ENCODE measurements around the gene EFNA2.
"Not testable (repeated sequence)": the region's sequence is repeated elsewhere in the genome, so short reads cannot be mapped to it uniquely, and the experiment has no call there.

EFNA2 gene

DNA sequence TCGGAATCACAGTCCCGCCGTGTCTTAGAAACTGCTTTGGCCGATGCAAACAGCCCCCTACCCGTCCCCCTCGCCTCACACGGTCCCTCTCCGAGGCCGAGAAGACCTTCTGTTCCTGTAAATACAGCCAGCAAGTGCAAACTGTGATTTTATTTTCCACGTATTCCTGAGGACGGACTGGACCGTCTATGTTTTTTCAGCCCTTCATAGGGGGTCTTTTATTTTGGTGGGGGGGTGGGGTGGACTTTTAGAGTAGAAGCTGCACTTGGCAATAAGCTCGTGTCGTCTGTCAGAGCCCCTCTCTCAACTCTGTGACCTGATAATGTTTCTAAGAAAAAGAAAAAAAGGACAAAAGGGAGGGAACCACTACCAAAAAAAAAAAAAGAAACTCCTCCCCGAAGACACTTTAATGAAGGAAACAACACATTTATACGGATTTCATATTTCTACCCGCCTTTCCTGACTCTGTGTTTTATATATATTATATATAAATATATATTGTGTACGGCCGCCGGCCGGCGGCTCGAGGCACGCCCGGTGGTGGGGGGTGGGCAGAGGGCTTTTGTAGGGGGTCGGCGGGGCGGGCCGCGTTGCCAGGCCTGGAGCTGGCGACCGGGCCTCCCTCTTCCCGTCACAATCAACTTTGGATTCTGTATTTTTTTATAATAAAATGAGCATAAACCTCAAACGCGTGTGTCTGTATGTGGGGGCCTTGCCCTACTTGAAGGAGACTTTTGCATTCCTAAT is 15.2 kb downstream of the EFNA2 start:
- no peak for DNase-seq

DNA sequence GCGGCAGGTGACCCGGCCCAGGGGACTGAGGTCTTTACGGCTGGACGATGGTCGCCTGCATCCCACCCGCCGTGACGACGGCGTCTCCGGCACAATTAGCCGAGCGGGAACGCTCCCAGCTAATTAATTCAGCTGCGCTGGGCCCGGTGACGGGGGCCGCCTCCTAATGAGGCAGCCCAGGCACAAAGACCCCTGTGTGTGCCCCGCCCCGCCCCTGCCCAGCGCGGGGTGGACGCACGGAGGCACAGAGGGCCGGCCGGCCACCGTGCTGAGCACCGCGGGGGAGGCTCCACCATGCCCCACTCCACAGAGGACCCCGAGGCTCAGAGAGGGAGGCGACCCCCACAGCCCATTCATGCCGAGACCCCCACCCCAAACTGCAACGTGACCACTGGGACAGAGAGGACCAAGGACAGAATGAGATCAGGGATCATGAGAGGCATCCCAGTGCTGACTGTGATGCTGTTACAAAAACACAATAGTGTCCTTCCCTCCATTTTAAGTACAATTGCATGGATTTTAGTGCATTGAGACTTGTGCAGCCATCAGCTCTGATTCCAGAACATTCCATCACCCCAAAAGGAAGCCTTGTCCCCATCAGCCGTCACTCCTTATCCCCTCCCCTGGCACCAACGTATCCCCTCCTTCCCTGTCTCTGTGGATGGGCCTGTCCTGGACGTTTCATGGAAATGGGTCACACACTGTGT is 17.0 kb downstream of the EFNA2 start:
- no peak for DNase-seq

DNA sequence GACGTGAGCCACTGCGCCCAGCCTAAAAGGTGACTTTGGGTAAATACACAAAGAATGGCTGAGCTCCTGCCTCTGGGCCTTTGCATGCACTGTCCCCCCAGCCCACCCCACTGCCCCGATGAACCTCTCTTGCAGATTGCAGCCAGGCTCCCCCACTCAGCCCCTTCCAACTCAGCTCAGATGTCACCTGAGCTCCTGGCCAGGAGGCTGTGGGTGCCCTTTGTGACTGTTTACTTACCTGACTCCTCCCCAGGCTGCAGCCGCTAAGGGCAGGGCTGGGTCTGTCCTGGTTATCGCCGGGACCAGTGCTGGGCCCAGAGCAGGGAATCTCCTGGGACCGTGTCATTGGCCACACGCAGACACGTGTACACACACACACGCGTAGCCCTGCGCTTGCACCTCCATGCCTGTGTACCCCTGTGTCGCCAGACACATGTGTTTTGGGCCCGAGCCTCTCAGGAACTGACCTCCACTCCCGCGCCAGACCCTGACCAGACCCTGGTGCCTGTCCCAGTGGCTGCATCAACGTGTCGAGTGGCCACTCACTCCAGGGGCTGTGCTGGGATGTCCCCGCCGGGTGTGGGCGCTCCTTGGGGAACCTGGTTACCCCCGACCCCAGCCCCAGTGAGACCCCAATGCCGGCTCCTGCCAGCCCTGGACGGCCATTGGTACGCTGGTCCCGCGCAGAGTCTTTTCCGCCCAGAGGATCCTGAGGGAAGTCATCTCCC is 18.7 kb downstream of the EFNA2 start:
- no peak for DNase-seq

DNA sequence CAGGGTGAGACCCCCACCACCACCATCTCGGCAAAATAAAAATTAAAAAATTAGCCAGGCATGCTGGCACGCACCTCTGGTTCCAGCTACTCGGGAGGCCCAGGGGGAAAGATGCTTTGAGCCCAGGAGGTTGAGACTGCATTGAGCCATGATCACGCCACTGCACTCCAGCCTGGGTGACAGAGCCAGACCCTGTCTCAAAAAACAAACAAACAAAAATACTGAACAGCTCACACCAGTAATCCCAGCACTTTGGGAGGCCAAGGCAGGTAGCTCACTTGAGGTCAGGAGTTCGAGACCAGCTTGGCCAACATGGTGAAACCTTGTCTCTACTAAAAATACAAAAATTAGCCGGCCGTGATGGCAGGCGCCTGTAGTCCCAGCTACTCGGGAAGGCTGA is 19.7 kb downstream of the EFNA2 start:
- not testable (repeated sequence) for DNase-seq

DNA sequence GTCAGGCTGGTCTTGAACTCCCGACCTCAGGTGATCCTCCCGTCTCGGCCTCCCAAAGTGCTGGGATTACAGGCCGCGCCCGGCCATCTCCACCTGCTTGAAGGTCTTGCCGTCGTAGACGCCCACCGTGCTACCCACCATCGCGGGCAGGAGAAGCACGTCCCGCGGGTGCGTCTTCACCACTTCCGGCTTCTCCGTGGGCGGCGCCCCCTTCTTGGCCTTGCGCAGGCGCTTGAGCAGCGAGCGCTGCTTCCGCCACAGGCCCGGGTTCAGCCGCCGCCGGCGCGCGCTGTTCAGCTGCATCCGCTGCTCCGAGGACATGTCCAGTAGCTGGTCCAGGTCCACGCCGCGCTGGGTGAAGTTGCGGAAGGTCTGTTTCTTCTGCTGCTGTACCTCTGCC is 21.6 kb downstream of the EFNA2 start:
- no peak for DNase-seq

DNA sequence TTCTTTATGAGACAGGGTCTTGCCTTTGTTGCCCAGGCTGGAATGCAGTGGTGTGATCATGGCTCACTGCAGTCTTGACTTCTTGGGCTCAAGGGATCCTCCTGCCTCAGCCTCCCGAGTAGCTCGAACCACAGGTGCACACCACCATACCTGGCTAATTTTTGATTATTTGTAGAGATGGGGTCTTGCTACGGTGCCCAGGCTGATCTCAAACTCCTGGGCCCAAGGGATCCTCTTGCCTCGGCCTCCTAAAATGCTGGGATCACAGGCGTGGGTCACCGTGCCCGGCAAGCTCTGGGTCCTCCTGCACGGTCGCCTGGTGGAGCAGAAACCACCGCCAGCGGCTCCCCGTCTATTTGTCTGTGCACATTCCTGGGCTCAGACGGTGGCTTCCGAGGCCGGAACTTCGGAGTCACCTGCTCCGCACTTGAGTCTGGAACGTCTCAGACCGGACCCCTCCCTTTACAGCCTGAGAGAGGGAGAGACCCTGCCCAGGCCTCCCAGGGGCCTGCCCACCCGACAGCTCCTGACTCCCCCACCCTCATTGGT is 22.2 kb downstream of the EFNA2 start:
- DNase-seq = no peak

DNA sequence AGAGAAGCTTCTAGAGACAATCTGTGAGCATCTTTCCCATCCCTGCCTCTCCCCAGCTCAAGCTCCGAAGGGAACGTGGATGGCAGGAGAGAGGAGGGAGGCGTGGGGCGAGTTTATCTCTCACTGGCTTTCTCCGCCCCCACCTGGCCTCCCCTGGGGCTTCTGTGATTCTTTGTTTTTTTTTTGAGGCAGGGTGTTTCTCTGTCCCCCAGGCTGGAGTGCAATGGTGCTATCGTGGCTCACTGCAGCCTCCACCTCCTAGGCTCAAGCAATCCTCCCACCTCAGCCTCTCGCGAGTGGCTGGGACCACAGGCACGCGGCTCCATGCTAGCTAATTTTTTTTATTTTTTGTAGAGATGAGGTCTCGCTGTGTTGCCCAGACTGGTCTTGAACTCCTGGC is 23.0 kb downstream of the EFNA2 start:
- DNase-seq = no peak

DNA sequence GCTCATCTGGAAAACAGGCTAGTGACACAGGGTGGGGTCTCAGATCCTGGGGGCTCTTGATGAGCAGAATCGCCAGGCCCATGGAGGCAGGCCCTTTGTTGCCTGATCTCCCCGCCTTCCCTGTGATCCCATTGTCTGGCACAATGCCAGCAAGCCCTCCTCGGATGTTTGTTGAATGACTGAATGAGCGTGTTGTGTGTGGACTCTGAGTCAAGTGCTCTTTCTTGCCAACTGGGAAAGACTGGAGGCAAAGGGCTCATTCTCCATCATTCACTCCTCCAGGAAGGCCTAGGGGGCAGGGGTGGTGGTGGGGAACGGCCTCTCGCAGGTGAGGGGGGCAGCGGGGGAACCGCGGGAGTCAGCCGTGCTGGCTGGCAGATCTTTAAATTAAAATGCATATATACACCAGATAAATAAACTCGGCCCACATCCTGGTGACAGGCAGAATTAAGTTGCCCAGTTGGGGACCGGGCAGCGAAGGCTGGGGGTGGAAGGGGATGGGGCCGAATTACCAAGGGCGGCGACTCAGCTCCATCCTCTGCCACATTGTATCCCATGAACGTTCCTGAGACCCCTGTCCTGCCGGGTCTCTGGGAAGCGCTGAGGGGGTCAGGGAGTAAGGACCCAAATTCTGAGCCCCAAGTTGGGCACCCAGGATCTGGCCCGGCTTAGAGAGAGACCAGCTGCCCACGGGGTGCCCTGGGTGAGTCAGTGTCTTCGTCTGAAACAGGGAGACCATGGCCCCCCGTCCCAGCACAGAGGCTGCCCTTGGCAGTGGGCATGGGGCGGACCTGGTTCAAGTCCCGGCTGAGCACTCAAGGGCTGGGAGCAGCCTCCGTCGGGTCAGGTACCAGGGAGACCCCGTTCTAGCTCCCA is 24.5 kb downstream of the EFNA2 start:
- DNase-seq = no peak

DNA sequence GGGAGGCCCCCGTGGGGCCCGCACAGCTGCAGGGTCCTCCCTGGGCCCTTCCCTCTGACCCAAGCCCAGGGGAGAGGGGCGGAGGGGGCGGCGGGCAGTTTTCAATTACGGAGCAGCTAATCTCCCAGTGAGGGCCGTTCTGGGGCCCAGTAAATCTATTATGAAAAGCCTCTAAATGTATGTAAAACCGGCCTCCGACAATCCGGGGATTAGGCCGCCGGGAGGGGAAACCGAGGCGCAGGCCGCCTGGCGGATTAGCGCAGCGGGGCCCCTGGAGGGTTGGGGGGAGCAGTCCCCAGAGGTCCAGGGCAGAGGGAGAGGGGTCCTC is 25.1 kb downstream of the EFNA2 start:
- no peak for DNase-seq

DNA sequence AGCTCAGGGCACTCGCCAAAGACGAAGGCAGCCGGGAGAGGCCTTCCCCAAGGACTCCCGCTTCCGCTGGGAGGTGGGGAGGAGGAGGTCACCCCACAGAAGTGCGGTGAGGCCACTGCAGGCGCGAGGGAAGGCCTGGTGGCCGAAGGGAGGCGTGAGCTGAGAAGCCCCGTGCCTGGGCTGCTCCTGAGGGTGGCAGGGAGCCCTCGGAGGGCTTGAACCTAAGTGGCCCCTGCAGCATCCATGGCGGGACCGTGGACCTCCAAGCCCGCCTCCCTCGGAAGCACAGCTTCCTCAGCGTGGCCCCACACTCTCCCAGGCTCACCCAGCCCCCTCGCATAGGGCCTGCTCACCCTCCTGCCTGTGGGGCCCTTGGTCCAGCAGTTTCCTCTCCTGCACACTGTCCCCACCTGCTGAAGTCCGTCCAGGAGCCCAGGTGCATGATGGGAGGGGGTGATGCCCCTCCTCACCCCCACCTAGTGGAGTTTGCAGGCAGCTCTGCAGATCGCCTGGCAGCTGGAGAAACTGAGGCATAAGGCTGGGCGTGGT is 25.9 kb downstream of the EFNA2 start:
- no peak for DNase-seq

DNA sequence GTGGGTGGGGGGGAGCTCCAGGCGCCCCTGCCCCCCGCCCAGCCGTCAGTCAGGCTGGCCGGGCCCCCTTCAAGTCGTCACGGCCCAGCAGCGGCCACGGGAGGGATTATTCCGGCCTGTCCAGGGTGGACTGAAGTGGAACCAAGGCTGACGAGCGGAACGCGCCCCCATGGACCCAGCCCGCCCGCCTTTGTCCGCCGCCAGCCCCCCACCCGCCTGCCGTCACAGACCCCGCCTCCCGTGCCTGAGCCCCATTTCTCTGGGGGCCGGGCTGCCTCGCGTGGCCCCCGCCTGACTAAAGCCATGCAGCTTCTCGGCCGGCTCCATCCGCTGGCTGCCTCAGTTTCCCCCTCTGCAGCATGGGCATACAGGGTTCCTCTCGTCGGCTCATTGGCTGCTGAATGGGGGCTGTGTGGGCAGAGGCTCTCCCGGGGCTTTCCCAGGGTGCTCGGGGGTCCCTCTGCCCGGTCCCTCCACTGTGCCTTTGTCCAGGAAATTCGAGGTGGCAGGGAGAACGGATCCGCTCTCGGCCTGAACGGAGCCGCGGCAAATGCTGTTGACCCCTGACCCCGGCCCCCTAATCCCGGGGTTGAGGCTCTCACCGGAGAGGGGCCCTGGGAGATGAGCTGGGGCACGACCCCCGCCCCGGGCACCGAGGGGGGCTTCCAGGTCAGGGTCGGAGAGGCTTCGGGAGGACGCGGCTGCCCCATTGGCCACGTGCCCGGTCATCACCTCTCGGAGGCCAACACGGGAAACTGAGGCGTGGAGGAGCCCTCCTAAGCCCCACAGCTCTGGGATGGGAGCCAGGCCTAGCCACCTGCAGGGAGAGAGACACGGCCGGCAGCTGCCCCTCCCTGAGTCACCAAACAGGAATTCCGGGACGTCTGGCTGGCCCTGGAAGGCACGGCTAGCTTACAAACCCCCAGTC is 27.4 kb downstream of the EFNA2 start:
- no peak for DNase-seq

DNA sequence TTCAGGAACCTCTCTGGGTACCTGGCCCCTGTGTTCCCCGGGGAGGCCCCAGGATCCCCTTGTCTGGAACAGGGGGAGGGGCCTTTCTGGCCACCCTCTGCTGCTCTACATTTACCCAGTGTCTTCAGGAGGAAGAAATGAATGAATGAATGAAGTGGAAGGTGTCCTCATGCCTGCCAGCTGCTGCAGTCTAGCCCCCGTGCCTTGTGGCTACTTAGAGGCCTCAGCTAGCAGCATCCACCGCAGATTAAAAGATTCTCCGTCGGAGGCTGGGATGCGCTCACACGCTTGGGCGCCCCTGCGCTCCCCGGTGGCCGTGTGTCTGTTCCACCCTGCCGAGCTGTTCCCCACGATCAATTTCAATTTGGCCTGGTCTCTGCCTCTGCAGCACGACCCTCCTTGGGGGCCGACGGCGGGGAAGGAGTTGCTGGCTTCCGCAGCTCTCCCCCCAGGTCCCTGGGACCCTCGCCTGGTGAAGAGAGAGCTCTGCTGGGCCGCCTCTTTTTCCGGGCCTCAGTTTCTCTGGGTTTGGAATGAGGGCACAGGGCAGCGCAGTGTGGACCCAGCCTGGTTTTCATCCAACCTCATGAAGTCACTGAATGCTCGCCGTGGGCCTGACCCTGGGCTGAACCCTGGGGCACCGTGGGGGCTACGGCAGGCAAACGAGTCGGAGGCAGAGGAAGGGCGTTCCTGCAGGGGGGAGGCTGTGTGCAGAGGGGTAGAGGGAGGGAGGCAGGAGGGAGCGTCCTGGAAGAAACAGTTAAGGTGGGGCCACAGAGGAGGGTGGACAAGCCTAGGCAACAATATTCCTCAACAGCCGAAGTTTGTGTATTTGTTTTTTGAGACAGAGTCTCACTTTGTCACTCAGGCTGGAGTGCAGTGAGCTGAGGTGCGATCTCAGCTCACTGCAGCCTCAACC is 28.3 kb downstream of the EFNA2 start:
- no peak for DNase-seq

DNA sequence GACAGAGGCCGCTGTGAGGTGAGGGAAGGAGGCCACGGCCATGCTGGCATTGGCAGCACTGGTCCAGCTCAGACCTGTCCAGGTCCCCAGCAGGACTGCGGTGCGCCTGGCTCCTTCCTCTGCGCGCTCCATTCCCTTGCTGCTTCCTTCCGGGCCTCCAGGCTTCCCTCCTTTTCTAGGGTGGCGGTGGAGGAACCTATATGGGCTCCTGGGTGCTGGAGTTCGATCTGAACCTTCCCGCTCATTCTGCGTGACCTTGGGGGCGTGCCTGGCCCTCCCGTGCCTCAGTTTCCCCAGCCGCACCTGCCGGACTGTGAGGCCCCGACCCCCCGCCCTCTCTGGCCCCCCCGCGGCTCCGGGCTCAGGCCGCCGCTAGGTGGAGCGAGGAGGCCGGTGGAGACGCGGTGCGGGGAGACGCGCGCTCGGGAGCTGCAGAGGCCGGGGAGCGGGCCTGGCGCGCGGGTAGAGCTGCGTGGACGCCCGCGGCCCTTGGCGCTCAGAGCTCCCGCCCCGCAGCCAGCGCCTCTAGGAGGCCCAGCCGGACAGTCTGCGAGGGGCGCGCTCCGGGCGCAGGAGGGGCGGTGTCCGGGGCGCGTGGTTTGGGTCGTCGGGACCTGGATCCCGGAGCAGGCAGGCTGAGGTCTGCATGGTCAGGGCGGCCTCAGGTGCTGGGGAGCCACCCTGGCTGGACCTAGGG is 29.9 kb downstream of the EFNA2 start:
- DNase-seq = peak; percentile 14

DNA sequence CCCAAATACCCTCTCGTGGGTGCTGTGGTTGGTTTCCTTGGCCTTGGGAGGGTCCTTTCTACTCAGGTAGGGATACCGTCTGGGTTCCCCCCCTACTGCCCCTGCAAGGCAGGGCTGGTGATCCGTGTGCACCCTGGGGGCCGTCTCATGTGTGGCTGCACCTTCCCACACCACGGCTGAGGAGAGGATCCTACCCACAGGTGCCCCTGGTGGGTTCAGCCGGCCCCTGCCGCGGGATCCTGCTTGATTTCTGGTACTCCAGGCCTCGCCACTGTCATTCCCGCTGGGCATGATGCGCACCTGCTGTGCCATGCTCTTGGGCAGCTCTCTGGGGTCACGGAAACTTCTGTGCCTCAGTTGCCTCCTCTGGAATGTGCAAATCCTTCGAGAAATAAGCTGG is 30.8 kb downstream of the EFNA2 start:
- no peak for DNase-seq

DNA sequence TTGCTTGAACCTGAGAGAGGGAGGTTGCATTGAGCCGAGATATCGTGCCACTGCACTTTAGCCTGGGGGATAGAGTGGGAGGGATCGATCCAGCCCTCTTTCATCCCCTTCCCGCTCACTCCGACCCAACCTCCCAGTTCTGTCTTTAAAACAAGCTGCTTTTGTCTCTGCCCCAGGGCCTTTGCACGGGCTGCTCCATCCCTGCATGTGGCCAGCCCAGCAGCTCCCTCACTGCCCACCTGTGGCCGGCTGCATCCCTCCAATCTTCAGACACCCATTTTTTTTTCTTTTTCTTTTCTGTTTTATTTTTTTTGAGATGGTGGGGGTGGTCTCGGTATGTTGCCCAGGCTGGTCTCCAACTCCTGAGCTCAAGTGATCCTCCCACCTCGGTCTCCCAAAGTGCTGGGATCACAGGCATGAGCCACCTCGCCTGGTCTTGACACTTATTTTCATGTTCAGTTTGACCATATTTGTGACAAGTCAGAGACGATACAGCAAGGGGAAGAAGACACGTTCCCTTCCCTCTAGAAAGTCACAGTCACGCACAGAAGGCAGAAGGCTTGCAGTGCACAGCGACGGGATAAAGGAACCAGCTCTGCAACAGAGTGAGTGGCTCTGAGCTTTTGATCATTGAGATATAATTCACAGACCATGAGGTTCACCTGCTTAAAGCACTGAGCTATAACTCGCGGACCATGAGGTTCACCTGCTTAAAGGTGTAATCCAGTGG is 31.8 kb downstream of the EFNA2 start:
- DNase-seq = no peak

DNA sequence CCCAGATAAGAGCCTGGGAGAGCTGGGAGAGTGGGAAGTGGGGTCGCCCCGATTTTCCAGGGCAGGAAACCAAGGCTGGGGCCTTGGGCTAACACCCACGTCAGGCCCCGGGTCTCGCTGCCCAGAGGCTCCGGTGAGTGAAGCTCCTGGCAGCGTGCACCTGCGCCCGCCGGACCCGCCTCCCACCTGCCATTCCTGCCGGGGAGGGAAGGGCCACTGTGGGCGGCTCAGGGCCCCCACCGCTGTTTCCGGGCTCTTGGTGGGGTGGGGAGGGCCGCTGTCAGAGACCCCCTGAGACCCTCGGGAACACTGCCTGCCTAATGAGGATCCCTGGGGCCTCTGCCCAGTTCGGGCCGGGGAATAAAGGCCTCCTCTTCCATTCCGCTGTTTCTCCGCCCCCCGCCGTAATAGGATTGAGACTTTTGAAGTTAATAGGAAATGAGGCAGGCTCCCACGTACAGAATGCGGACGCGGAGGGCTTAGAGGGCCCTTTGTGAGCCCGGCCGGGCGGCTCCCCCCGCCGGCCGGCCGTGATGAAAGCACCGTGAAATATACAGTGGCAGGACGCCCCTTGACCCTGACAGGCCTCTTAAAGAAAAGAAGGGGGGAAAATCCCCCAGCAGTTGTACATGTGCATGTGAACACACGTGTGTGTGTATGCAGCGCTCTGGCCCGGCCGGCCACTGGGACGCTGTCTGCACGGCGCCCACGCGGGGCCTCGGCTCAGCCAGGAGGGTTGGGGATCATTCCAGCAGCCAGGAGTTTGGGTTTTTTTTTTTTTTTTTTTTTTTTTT is 33.2 kb downstream of the EFNA2 start:
- DNase-seq = peak; percentile 4

DNA sequence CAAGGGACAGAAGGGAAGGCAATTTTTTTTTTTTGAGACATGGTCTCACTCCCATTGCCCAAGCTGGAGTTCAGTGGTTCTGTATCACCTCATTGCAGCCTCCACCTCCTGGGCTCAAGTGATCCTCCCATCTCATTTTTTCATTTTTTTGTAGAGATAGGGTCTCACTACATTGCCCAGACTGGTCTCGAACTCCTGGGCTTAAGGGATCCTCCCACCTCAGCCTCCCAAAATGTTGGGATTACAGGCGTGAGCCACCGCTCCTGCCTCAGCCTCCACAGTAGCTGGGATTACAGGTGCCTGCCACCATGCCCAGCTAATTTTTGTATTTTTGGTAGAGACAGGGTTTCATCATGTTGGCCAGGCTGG is 34.6 kb downstream of the EFNA2 start:
- DNase-seq = not testable (repeated sequence)

DNA sequence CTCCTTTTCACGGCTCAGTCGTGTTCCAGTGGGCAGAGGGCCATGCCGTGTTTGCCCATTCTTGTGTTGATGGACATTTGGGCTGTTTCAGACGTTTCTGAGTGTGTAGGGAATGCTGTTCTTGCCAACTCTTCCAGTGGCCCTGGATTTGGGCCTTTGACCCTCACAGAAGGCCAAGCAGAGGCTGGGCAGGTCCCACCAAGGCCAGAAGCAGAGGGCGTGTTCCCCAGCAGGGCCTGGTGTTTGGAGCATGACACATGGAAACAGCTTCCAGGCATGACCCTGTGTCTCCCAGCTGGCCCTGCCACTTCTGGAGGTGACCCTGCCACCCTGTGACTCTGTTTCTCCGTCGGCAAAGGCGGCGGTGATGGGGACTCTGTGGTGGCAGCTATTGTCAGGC is 35.9 kb downstream of the EFNA2 start:
- DNase-seq = no peak
